Activated gamma-delta T cell treated with anti-CD3 and anti-CD28 coated beads, Interleukin-2, amount 50 U/mL, for 16 hours (primary cell): ENCODE results near the gene TRPV6.

ENCODE experiments used
- DNase-seq: peaks from one replicate; pipeline ENCODE4 v3.0.0-alpha.2; 2020; ENCODE audit warnings: low read depth

TRPV6 gene

GRCh38 chr7:142853739-142854371, 31.7 kb downstream of the TRPV6 start:
- peak; percentile 39 for DNase-seq

- no peak for DNase-seq
Measured at GRCh38 chr7:142851919-142852318, 33.6 kb downstream of the TRPV6 start.

- DNase-seq: no peak
Measured at GRCh38 chr7:142851269-142851668, 34.3 kb downstream of the TRPV6 start.

GRCh38 chr7:142847353-142847752, 38.2 kb downstream of the TRPV6 start:
- no peak for DNase-seq

- no peak for DNase-seq
Measured at GRCh38 chr7:142842251-142842766, 43.2 kb downstream of the TRPV6 start.

- DNase-seq: no peak
Measured at GRCh38 chr7:142838461-142839213, 46.9 kb downstream of the TRPV6 start.

GRCh38 chr7:142836426-142836825, 49.1 kb downstream of the TRPV6 start:
- DNase-seq: no peak

GRCh38 chr7:142835487-142835886, 50.1 kb downstream of the TRPV6 start:
- no peak for DNase-seq

GRCh38 chr7:142833174-142834048, 52.1 kb downstream of the TRPV6 start:
- DNase-seq: no peak

GRCh38 chr7:142832417-142832816, 53.1 kb downstream of the TRPV6 start:
- no peak for DNase-seq

GRCh38 chr7:142827951-142828500, 57.5 kb downstream of the TRPV6 start:
- DNase-seq: no peak

GRCh38 chr7:142822714-142823113, 62.8 kb downstream of the TRPV6 start:
- no peak for DNase-seq
